Measurements from ENCODE around the gene WASL. TPM values are rescaled to one million over a fixed set of nuclear protein-coding genes. Genes with fewer than 3 reads are reported as not detected.
A peak's percentile ranks its signal among the peaks of the same experiment; 100 is the strongest.

WASL gene
- polyA plus RNA-seq, 3 donors: 1.6 to 3.9 (median 2.1) TPM

- peak overlapping the region in 1 of 7 donors; percentile 7 for H3K27ac Mint-ChIP-seq
- Histone ChIP-seq H3K4me1 (ENCODE audit: control insufficient read depth in 1 of 2, insufficient read depth in 2 of 2, low read length in 2 of 2) (no peaks in the 10 kb centered on the region), H3K36me3 (replicated peaks in 1 of 2; ENCODE audit: control insufficient read depth in 1 of 2, insufficient read depth in 2 of 2, low read length in 2 of 2) (no peaks in the 10 kb centered on the region), H3K79me2 (ENCODE audit: insufficient read depth, low read length) (no peaks in the 10 kb centered on the region), H3K9ac (ENCODE audit: insufficient read depth, low read length, poor library complexity, severe bottlenecking) (no peak overlapping the region), H3K4me2 (replicated peaks; ENCODE audit: extremely low read depth, low read length, poor library complexity, severe bottlenecking) (no peak overlapping the region), H2AFZ (ENCODE audit: insufficient read depth, low read depth, low read length, poor library complexity, severe bottlenecking) (no peak overlapping the region), H4K20me1 (ENCODE audit: insufficient read depth, low read length) (no peaks in the 10 kb centered on the region), H3K27me3 (ENCODE audit: control insufficient read depth in 2 of 2, insufficient read depth in 2 of 2, low read length in 2 of 2) (peaks cover 0 to 3% of the 10 kb centered on the region in 2 donors), H3K9me3 (replicated peaks in 1 of 2; ENCODE audit: control insufficient read depth in 1 of 2, insufficient read depth in 1 of 2, low read length in 2 of 2) (no peaks in the 10 kb centered on the region), H3K27ac (ENCODE audit: low read depth in 1 of 2, low read length in 2 of 2) (no peak overlapping the region), H3K4me3 (replicated peaks in 1 of 3; ENCODE audit: low read depth in 2 of 3, low read length in 3 of 3) (no peak overlapping the region)
- 100% methylated on average over 1 of the region's 3 CpGs for WGBS (ENCODE audit: insufficient coverage)
- no peak for TF ChIP-seq CTCF (IDR thresholded peaks at IDR 0.05)
- peaks cover 0 to 5% (median 4%) of the 10 kb centered on the region in 3 donors for H3K27me3 Mint-ChIP-seq (ENCODE audit: low read depth in 3 of 3)
- peaks cover 0 to 3% (median 0%) of the 10 kb centered on the region in 7 donors for H3K9me3 Mint-ChIP-seq
- H3K4me1 Mint-ChIP-seq: peaks cover 2% of the 10 kb centered on the region
- no peaks in the 10 kb centered on the region for H3K36me3 Mint-ChIP-seq
- H3K4me3 Mint-ChIP-seq: no peak overlapping the region
- DNase-seq: no peak
- intact Hi-C loops (cut with micrococcal nuclease): no loop called here
These were observed 86.0 kb downstream of the WASL start for GRCh38 chr7:123662755-123663154.

GRCh38 chr7:123662293-123662692, 86.5 kb downstream of the WASL start:
- Histone ChIP-seq H3K27me3 (ENCODE audit: control insufficient read depth in 2 of 2, insufficient read depth in 2 of 2, low read length in 2 of 2) (peaks cover 0 to 3% of the 10 kb centered on the region in 2 donors), H3K4me1 (ENCODE audit: control insufficient read depth in 1 of 2, insufficient read depth in 2 of 2, low read length in 2 of 2) (no peaks in the 10 kb centered on the region), H3K9me3 (replicated peaks in 1 of 2; ENCODE audit: control insufficient read depth in 1 of 2, insufficient read depth in 1 of 2, low read length in 2 of 2) (no peaks in the 10 kb centered on the region), H3K27ac (ENCODE audit: low read depth in 1 of 2, low read length in 2 of 2) (no peak overlapping the region), H2AFZ (ENCODE audit: insufficient read depth, low read depth, low read length, poor library complexity, severe bottlenecking) (no peak overlapping the region), H4K20me1 (ENCODE audit: insufficient read depth, low read length) (no peaks in the 10 kb centered on the region), H3K36me3 (replicated peaks in 1 of 2; ENCODE audit: control insufficient read depth in 1 of 2, insufficient read depth in 2 of 2, low read length in 2 of 2) (no peaks in the 10 kb centered on the region), H3K4me3 (replicated peaks in 1 of 3; ENCODE audit: low read depth in 2 of 3, low read length in 3 of 3) (no peak overlapping the region), H3K79me2 (ENCODE audit: insufficient read depth, low read length) (no peaks in the 10 kb centered on the region), H3K4me2 (replicated peaks; ENCODE audit: extremely low read depth, low read length, poor library complexity, severe bottlenecking) (no peak overlapping the region), H3K9ac (ENCODE audit: insufficient read depth, low read length, poor library complexity, severe bottlenecking) (no peak overlapping the region)
- no peaks in the 10 kb centered on the region for H3K36me3 Mint-ChIP-seq
- H3K27me3 Mint-ChIP-seq (ENCODE audit: low read depth in 3 of 3): peaks cover 0 to 5% (median 4%) of the 10 kb centered on the region in 3 donors
- no peak for TF ChIP-seq CTCF (IDR thresholded peaks at IDR 0.05)
- H3K4me3 Mint-ChIP-seq: no peak overlapping the region
- intact Hi-C loops (cut with micrococcal nuclease): no loop called here
- peaks cover 2% of the 10 kb centered on the region for H3K4me1 Mint-ChIP-seq
- peak overlapping the region in 1 of 7 donors; percentile 18 for H3K27ac Mint-ChIP-seq
- no peak for DNase-seq
- 98% methylated on average over 11 of the region's 15 CpGs for WGBS (ENCODE audit: insufficient coverage)
- H3K9me3 Mint-ChIP-seq: peaks cover 0 to 3% (median 0%) of the 10 kb centered on the region in 7 donors

Measured in CD14-positive monocyte (primary cell).